Endodermal cell (in vitro differentiated cells): ENCODE results near the gene CAND1. TPM values are rescaled to one million over a fixed set of nuclear protein-coding genes. Genes with fewer than 3 reads are reported as not detected.

ENCODE experiments used
- DNase-seq: peaks from one replicate; pipeline ENCODE4 v3.0.0-alpha.2; 2017
- H3K27ac ChIP-seq: 2 replicates; pipeline ENCODE4 v1.5.1; 2013; ENCODE audit warnings: mild to moderate bottlenecking, low read depth, low read length, moderate library complexity
- H3K27me3 ChIP-seq: 2 replicates; pipeline ENCODE4 v1.6.1; 2013; ENCODE audit warnings: mild to moderate bottlenecking, low read length, moderate library complexity; ENCODE audit not compliant: insufficient read depth, control insufficient read depth, poor library complexity, severe bottlenecking
- H3K36me3 ChIP-seq: 2 replicates; pipeline ENCODE4 v1.7.0; 2013; ENCODE audit warnings: mild to moderate bottlenecking, low read length, moderate library complexity; ENCODE audit not compliant: control insufficient read depth, insufficient read depth
- H3K4me1 ChIP-seq: one replicate; pipeline ENCODE4 v1.7.0; 2013; ENCODE audit warnings: low read length; ENCODE audit not compliant: control insufficient read depth, insufficient read depth
- H3K4me3 ChIP-seq: 2 replicates; pipeline ENCODE4 v1.5.1; 2013; ENCODE audit warnings: mild to moderate bottlenecking, low read length, moderate library complexity
- H3K9ac ChIP-seq: 2 replicates; pipeline ENCODE4 v1.6.1; 2013; ENCODE audit warnings: mild to moderate bottlenecking, low read length, moderate library complexity; ENCODE audit not compliant: poor library complexity, severe bottlenecking; ENCODE audit errors: extremely low read depth
- H3K9me3 ChIP-seq: 2 replicates; pipeline ENCODE4 v1.6.1; 2013; ENCODE audit warnings: mild to moderate bottlenecking, low read length, moderate library complexity; ENCODE audit not compliant: control insufficient read depth
- H3K27ac Mint-ChIP-seq: 2 replicates; pipeline ENCODE4 v1.8.0; 2020; ENCODE audit warnings: mixed read lengths
- H3K27me3 Mint-ChIP-seq: 2 replicates; pipeline ENCODE4 v1.8.0; 2021; ENCODE audit warnings: mild to moderate bottlenecking, mixed read lengths; ENCODE audit not compliant: insufficient read depth
- H3K36me3 Mint-ChIP-seq: 2 replicates; pipeline ENCODE4 v1.8.0; 2020; ENCODE audit warnings: low read depth, mixed read lengths
- H3K4me1 Mint-ChIP-seq: 2 replicates; pipeline ENCODE4 v1.8.0; 2020; ENCODE audit warnings: mixed read lengths
- H3K4me3 Mint-ChIP-seq: 2 replicates; pipeline ENCODE4 v1.8.0; 2020; ENCODE audit warnings: mild to moderate bottlenecking, moderate library complexity, mixed read lengths
- H3K9me3 Mint-ChIP-seq: 2 replicates; pipeline ENCODE4 v1.8.0; 2020; ENCODE audit warnings: mild to moderate bottlenecking, mixed read lengths
- CTCF ChIP-seq: fragments of 200-600 bp; sonication (generic); conservative IDR thresholded peaks from 2 replicates; pipeline ENCODE4 v1.5.0; 2021; ENCODE audit warnings: antibody characterized with exemption, mild to moderate bottlenecking
- WGBS, 2 experiments: methylation state at CpG; one replicate each; pipeline versions ENCODE4 v1.1.5 to v1.1.7; 2013; ENCODE audit warnings: missing lambda C conversion rate in 2 of 2, mixed read lengths in 1 of 2; ENCODE audit not compliant: insufficient coverage in 1 of 2, insufficient read length in 1 of 2; 5-methylcytosine and 5-hydroxymethylcytosine counted together
- total RNA-seq, 2 donors: library from RNA; stranded (reverse); fragmentation: NEBNext Ultra II Directional in 1 of 2; extraction: Animal tissue kit (Norgen Biotek cat#: 25700) in 1 of 2; gene quantifications; 2 replicates in 1 of 2; 3 replicates in 1 of 2; pipeline ENCODE4 v1.2.1, GENCODE V29; 2021

The CAND1 gene
- total RNA-seq, 2 donors from 2014 or later: 207 to 259 TPM

DNA sequence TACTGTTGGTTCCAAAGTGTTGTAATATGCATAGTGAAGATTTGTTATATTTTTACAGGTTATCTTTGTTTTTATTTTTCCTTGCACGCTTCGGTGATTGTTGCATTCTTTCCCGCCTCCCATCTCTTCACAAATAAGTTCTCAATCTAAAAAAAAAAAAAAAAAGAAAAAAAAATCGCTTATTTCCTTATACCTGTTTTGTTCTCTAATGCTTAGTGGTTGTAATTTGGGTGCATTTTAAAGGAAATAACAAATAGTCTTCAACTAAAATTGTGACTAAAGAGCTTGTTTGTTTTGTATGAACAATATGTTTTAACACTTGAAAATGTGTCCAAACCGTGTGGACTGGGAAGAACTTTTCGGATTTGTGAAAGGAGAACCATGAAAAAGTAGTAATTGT lies 1.5 kb downstream of the CAND1 start:
- Histone ChIP-seq H3K36me3 (peaks cover 6% of the 10 kb centered on the region), H3K9ac (peak overlapping the region; percentile 79), H3K4me1 (peaks cover 12% of the 10 kb centered on the region), H3K27ac (no peak overlapping the region), H3K9me3 (no peaks in the 10 kb centered on the region), H3K27me3 (no peaks in the 10 kb centered on the region), H3K4me3 (peak overlapping the region; percentile 94)
- H3K4me1 Mint-ChIP-seq: peaks cover 34% of the 10 kb centered on the region
- H3K27ac Mint-ChIP-seq: peak overlapping the region; percentile 99
- 28% methylated on average over 2 of the region's 6 CpGs; no CpG with 5 or more reads in 1 of the 2 experiments for WGBS, 2 experiments
- no peaks in the 10 kb centered on the region for H3K27me3 Mint-ChIP-seq
- peak overlapping the region; percentile 84 for H3K4me3 Mint-ChIP-seq
- DNase-seq: no peak
- peaks cover 6% of the 10 kb centered on the region for H3K36me3 Mint-ChIP-seq
- no peak for TF ChIP-seq CTCF
- no peaks in the 10 kb centered on the region for H3K9me3 Mint-ChIP-seq

DNA sequence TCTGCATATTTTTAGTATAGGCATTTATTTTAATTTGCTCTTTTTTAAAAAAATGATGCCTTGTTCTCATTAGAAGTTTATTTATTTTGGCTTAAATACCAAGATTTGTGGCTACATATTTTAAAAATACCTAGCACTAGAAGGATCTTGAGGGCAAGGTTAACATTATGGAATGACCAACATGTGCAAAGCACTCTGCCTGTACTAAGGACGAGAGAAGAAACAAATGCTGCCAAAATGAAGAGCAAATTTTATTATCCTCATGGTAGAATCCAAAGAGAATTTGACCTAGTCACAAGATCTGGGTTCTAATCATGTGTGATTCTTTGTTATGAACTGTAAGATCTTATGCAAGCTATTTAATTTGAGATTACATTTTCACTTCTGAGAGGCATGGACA lies 2.8 kb downstream of the CAND1 start:
- H3K27me3 ChIP-seq: no peaks in the 10 kb centered on the region
- H3K36me3 Mint-ChIP-seq: peaks cover 6% of the 10 kb centered on the region
- peaks cover 38% of the 10 kb centered on the region for H3K4me1 Mint-ChIP-seq
- H3K9ac ChIP-seq: no peak overlapping the region
- H3K4me3 ChIP-seq: peak overlapping the region; percentile 94
- no peaks in the 10 kb centered on the region for H3K9me3 Mint-ChIP-seq
- TF ChIP-seq CTCF: no peak
- DNase-seq: no peak
- H3K27ac ChIP-seq: no peak overlapping the region
- H3K27me3 Mint-ChIP-seq: no peaks in the 10 kb centered on the region
- no peak overlapping the region for H3K27ac Mint-ChIP-seq
- peaks cover 6% of the 10 kb centered on the region for H3K36me3 ChIP-seq
- H3K4me1 ChIP-seq: peaks cover 12% of the 10 kb centered on the region
- no peak overlapping the region for H3K4me3 Mint-ChIP-seq
- H3K9me3 ChIP-seq: no peaks in the 10 kb centered on the region
- 97% methylated on average over 1 of the region's 1 CpG; no CpG with 5 or more reads in 1 of the 2 experiments for whole genome bisulfite sequencing, 2 experiments

DNA sequence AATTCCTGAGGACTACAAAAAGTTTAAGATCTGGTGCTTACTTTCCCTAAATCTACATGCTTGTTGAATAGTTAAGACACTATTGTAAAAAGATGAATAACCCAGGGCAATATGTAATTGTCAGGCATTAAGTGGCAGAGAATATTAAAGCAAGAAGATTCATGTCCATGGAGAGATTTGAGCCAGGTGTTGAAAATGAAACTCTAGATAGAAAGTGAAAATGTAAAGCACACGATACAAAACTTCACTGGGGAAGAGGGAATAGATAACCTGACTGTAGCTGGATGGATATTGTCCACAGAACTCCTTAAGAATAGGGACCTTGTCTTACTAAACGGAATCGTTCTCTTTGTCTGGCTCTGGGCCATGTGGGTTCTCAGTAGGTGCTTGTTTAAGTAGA lies 5.0 kb downstream of the CAND1 start:
- no peak overlapping the region for H3K27ac Mint-ChIP-seq
- H3K27me3 Mint-ChIP-seq: no peaks in the 10 kb centered on the region

More for the DNA sequence above, 5.0 kb downstream of the CAND1 start:
- Mint-ChIP-seq H3K36me3 (peaks cover 15% of the 10 kb centered on the region), H3K9me3 (no peaks in the 10 kb centered on the region), H3K4me1 (peaks cover 43% of the 10 kb centered on the region), H3K4me3 (no peak overlapping the region)
- H3K4me1 ChIP-seq: peaks cover 12% of the 10 kb centered on the region
- H3K9me3 ChIP-seq: no peaks in the 10 kb centered on the region
- DNase-seq: no peak
- TF ChIP-seq CTCF: no peak
- no peaks in the 10 kb centered on the region for H3K27me3 ChIP-seq
- 85 to 100% methylated on average over 1 to 3 of the region's 3 CpGs for WGBS, 2 experiments
- no peak overlapping the region for H3K9ac ChIP-seq
- H3K27ac ChIP-seq: no peak overlapping the region
- peak overlapping the region; percentile 61 for H3K4me3 ChIP-seq
- peaks cover 6% of the 10 kb centered on the region for H3K36me3 ChIP-seq
